Smooth muscle cell (in vitro differentiated cells): ENCODE results near the gene ARHGAP22. TPM values are rescaled to one million over a fixed set of nuclear protein-coding genes. Genes with fewer than 3 reads are reported as not detected.

ENCODE experiments used
- DNase-seq: peaks from one replicate; lab custom pipeline; 2025; ENCODE audit not compliant: unreplicated experiment; lab: John Stamatoyannopoulos, UW
- H2AFZ ChIP-seq: fragments of 200-600 bp; sonication (generic); 2 replicates; pipeline ENCODE4 v1.6.0; 2016; ENCODE audit warnings: antibody characterized with exemption, low read depth, mild to moderate bottlenecking
- H3F3A ChIP-seq: fragments of 200-600 bp; sonication (generic); 2 replicates; pipeline ENCODE4 v1.6.0; 2017; ENCODE audit warnings: antibody characterized with exemption, low read depth
- H3K27ac ChIP-seq: fragments of 200-600 bp; sonication (generic); 2 replicates; pipeline ENCODE4 v1.5.1; 2016; ENCODE audit warnings: low read depth, mild to moderate bottlenecking
- H3K27me3 ChIP-seq: fragments of 200-600 bp; sonication (generic); 2 replicates; pipeline ENCODE4 v1.6.1; 2016; ENCODE audit warnings: low read depth, mild to moderate bottlenecking
- H3K36me3 ChIP-seq: fragments of 200-600 bp; sonication (generic); 2 replicates; pipeline ENCODE4 v1.5.1; 2016; ENCODE audit warnings: low read depth
- H3K4me1 ChIP-seq: fragments of 200-600 bp; sonication (generic); 2 replicates; pipeline ENCODE4 v1.5.1; 2016; ENCODE audit warnings: low read depth
- H3K4me2 ChIP-seq: fragments of 200-600 bp; sonication (generic); 2 replicates; pipeline ENCODE4 v1.6.0; 2016; ENCODE audit warnings: mild to moderate bottlenecking
- H3K4me3 ChIP-seq: fragments of 200-600 bp; sonication (generic); 2 replicates; pipeline ENCODE4 v1.5.1; 2016; ENCODE audit warnings: mild to moderate bottlenecking
- H3K79me2 ChIP-seq: fragments of 200-600 bp; sonication (generic); 2 replicates; pipeline ENCODE4 v1.6.0; 2016; ENCODE audit warnings: low read depth, mild to moderate bottlenecking
- H3K9ac ChIP-seq: fragments of 200-600 bp; sonication (generic); 2 replicates; pipeline ENCODE4 v1.6.0; 2016; ENCODE audit warnings: low read depth
- H3K9me3 ChIP-seq: fragments of 200-600 bp; sonication (generic); replicated peaks from 2 replicates; pipeline ENCODE4 v1.5.1; 2016; ENCODE audit warnings: low read depth
- H4K20me1 ChIP-seq: fragments of 200-600 bp; sonication (generic); 2 replicates; pipeline ENCODE4 v1.6.0; 2016; ENCODE audit warnings: low read depth
- WGBS: methylation state at CpG from one replicate; pipeline ENCODE4 v1.1.7; 2016; ENCODE audit warnings: low lambda C conversion rate; 5-methylcytosine and 5-hydroxymethylcytosine counted together
- polyA plus RNA-seq: library from polyadenylated mRNA; unstranded; fragments of >200 nt; fragmentation: Nextera tagmentation; extraction: Ambion mirVana; gene quantifications from 2 replicates; pipeline ENCODE4 v1.2.1, GENCODE V29; 2016
- total RNA-seq: library from RNA; depleted of rRNA; stranded (reverse); fragments of >200 nt; gene quantifications from 2 replicates; pipeline ENCODE4 v1.2.3, GENCODE V29; 2014
- TF ChIP-seq, protein P1 (sequence below): fragments of 200-600 bp; sonication (generic); IDR thresholded peaks from 2 replicates; pipeline ENCODE4 v1.5.1; 2017; ENCODE audit warnings: borderline replicate concordance, mild to moderate bottlenecking, antibody characterized with exemption; ENCODE audit not compliant: insufficient read depth, poor library complexity, severe bottlenecking

ARHGAP22 gene
- total and polyA plus RNA-seq, 2 experiments from 2014 or later, result 1.8 to 8.8 TPM

DNA sequence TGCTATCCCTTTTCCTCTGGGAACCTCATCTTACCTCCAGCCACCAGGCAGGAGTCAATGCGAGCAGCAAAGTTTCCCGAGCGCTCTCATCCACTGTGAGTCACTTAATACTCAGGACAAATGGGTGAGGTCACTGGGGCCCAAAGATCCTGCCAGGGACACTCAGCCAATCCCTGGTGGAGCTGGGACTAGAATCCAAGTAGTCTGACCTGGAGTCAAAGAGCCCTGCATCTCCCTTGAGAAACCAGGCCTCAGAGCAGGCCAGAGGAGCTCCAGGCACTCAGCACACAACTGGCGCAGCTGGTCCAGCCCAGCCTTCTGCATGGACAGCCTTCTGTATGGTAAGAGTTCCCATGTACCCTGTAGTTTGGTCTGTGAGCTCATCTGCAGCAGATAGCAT lies 156.1 kb downstream of the ARHGAP22 start:
- no peak overlapping the region for H3K9ac ChIP-seq
- WGBS, result 75% methylated on average over 4 of the region's 4 CpGs
- DNase-seq, result no peak

DNA sequence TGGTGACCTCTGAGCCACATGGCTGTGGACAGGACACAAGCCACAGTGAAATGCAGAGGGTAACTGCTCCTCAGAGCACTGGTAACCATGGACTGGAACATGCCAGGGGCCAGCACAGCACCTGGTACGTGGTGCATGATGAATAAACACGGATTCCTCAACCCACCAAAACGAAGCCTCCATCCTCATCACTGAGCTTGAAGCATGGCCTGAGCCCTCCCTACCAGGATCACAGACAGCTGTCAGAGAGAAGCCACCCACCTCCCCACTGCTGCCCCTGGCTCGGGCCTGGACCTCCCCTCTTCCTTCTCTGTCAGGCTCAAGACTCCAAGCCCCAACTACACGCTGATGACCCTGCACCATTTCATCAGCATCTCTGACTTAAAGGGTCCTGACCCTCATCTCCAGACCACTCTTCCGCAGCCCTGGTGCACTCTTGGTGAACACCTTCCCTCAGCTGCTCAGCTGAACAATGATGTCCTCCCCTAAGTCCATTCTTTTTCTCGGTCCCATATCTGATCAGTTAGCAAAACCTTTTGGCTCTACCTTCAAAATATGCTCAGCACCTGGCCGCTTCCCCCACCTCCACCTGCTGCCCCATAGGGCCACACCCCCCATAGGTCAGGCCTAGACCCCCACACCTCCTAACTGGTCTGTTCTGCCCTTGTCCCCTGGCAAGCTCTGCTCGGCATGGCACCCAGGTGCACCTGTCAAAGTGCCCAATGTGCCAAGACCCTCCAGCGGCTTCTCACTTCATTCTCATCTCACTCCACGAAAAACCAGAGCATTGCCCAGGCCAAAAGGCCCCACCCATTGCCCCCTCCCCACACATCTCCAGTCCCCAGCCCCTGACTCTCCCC lies 157.3 kb downstream of the ARHGAP22 start:
- Histone ChIP-seq H3F3A (no peaks in the 10 kb centered on the region), H3K79me2 (no peaks in the 10 kb centered on the region), H4K20me1 (no peaks in the 10 kb centered on the region), H3K4me2 (no peak overlapping the region), H3K27me3 (no peaks in the 10 kb centered on the region), H3K27ac (no peak overlapping the region), H3K36me3 (no peaks in the 10 kb centered on the region), H3K9ac (no peak overlapping the region), H3K9me3 (no peaks in the 10 kb centered on the region), H3K4me1 (peaks cover 11% of the 10 kb centered on the region), H2AFZ (no peak overlapping the region), H3K4me3 (no peak overlapping the region)
- no peak for DNase-seq
- TF ChIP-seq, protein P1, sequence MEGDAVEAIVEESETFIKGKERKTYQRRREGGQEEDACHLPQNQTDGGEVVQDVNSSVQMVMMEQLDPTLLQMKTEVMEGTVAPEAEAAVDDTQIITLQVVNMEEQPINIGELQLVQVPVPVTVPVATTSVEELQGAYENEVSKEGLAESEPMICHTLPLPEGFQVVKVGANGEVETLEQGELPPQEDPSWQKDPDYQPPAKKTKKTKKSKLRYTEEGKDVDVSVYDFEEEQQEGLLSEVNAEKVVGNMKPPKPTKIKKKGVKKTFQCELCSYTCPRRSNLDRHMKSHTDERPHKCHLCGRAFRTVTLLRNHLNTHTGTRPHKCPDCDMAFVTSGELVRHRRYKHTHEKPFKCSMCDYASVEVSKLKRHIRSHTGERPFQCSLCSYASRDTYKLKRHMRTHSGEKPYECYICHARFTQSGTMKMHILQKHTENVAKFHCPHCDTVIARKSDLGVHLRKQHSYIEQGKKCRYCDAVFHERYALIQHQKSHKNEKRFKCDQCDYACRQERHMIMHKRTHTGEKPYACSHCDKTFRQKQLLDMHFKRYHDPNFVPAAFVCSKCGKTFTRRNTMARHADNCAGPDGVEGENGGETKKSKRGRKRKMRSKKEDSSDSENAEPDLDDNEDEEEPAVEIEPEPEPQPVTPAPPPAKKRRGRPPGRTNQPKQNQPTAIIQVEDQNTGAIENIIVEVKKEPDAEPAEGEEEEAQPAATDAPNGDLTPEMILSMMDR, result no peak
- WGBS, result 96% methylated on average over 11 of the region's 11 CpGs

More for the DNA sequence above, 156.1 kb downstream of the ARHGAP22 start:
- Histone ChIP-seq H3K9me3 (no peaks in the 10 kb centered on the region), H3F3A (no peaks in the 10 kb centered on the region), H3K36me3 (no peaks in the 10 kb centered on the region), H3K4me1 (peaks cover 11% of the 10 kb centered on the region), H3K27me3 (no peaks in the 10 kb centered on the region), H3K79me2 (no peaks in the 10 kb centered on the region), H2AFZ (no peak overlapping the region), H3K4me2 (no peak overlapping the region), H4K20me1 (no peaks in the 10 kb centered on the region), H3K4me3 (no peak overlapping the region), H3K27ac (no peak overlapping the region)
- TF ChIP-seq, protein P1, result no peak

DNA sequence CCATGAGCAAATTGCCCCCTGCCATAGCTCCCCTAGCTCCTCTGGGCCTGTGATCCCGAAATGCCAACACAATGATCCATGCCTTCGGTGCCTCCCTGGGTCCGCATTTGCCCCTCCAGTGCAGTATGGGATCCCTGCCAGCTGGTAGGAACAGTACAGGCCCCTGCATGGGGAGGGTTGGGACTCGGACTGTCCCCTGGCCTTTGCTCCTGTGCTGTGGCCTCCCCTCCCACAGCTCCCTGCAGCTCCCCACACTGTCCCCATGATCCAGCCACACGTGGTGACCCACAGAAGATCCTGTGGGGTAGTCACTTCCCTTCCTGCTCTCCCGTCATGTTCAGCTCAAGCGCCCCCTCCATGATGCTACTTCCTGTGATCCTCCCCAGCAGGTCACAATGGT lies 158.1 kb downstream of the ARHGAP22 start:
- no peak overlapping the region for H3K4me3 ChIP-seq
- H3K9ac ChIP-seq, result no peak overlapping the region
- 90% methylated on average over 7 of the region's 7 CpGs for WGBS
- no peaks in the 10 kb centered on the region for H3K36me3 ChIP-seq
- H3K4me1 ChIP-seq, result peaks cover 11% of the 10 kb centered on the region
- no peak for DNase-seq
- no peak overlapping the region for H3K27ac ChIP-seq
- TF ChIP-seq, protein P1, result no peak
- no peaks in the 10 kb centered on the region for H3K79me2 ChIP-seq
- no peaks in the 10 kb centered on the region for H3K9me3 ChIP-seq
- H2AFZ ChIP-seq, result no peak overlapping the region
- H3K27me3 ChIP-seq, result no peaks in the 10 kb centered on the region
- no peaks in the 10 kb centered on the region for H3F3A ChIP-seq
- no peaks in the 10 kb centered on the region for H4K20me1 ChIP-seq
- no peak overlapping the region for H3K4me2 ChIP-seq
